ENCODE results near the gene FUT1. TPM values are rescaled to one million over a fixed set of nuclear protein-coding genes. Genes with fewer than 3 reads are reported as not detected.

The FUT1 gene
- total and polyA plus RNA-seq, 2 of the 8 experiments (the other 6 are each of a cell fraction or from before 2014, with no cell fraction given): 7.4 to 12.9 TPM

GRCh38 chr19:48735031-48735615 lies 17.3 kb downstream of the FUT1 start (continued):
- TF ChIP-seq SIX5 (IDR thresholded peaks at IDR 0.05; ENCODE audit: low read depth, low read length) (peak; percentile 73), NANOG (IDR thresholded peaks at IDR 0.05; ENCODE audit: insufficient read depth, low read depth, low read length, poor library complexity, severe bottlenecking) (peak; percentile 43), ASH2L (IDR thresholded peaks at IDR 0.05; ENCODE audit: low read length) (peak; percentile 52), CHD2 (IDR thresholded peaks at IDR 0.05; ENCODE audit: low read length) (no peak), TAF7 (optimal IDR thresholded peaks at IDR 0.05; ENCODE audit: borderline replicate concordance, low read depth, low read length) (no peak), EZH2 (IDR thresholded peaks at IDR 0.05; ENCODE audit: low read depth, low read length, severe bottlenecking) (no peak), KDM4A (IDR thresholded peaks at IDR 0.05; ENCODE audit: low read depth, low read length, severe bottlenecking) (peak; percentile 93), MAX (IDR thresholded peaks at IDR 0.05) (no peak), NRF1 (IDR thresholded peaks at IDR 0.05; ENCODE audit: low read depth, low read length) (no peak), BCL11A (IDR thresholded peaks at IDR 0.05; ENCODE audit: low read depth in 2 of 2, low read length in 2 of 2) (no peak), TCF12 (IDR thresholded peaks at IDR 0.05; ENCODE audit: low read depth, low read length) (no peak), RAD21 (IDR thresholded peaks at IDR 0.05 in 1 of 2, conservative IDR thresholded peaks at IDR 0.05 in 1 of 2; ENCODE audit: low read depth in 2 of 2, low read length in 2 of 2) (peak in 1 of 2 experiments; percentile 8; a peak in 1 of 4 replicates)

Data from H1 (cell line).